Fibroblast of lung (primary cell): ENCODE measurements around the gene CEMIP. TPM values are rescaled to one million over a fixed set of nuclear protein-coding genes. Genes with fewer than 3 reads are reported as not detected.

Experiments used
- DNase-seq, 2 donors: peaks; one replicate each; pipeline versions ENCODE4 v3.0.0 to v3.0.0-alpha.2; 2010; ENCODE audit warnings: low read depth in 2 of 2
- H2AFZ ChIP-seq: 2 replicates; pipeline ENCODE4 v1.5.1; 2012; ENCODE audit warnings: low read length, control low read depth, inconsistent platforms
- H3K27ac ChIP-seq: 2 replicates; pipeline ENCODE4 v1.5.1; 2011; ENCODE audit warnings: low read length, control low read depth; ENCODE audit not compliant: insufficient read depth
- H3K27me3 ChIP-seq: 2 replicates; pipeline ENCODE4 v1.5.1; 2011; ENCODE audit warnings: mild to moderate bottlenecking, low read length; ENCODE audit not compliant: control insufficient read depth, insufficient read depth
- H3K36me3 ChIP-seq: 2 replicates; pipeline ENCODE4 v1.5.1; 2011; ENCODE audit warnings: low read length; ENCODE audit not compliant: control insufficient read depth, insufficient read depth
- H3K4me1 ChIP-seq: 2 replicates; pipeline ENCODE4 v1.5.1; 2011; ENCODE audit warnings: low read length; ENCODE audit not compliant: control insufficient read depth, insufficient read depth; ENCODE audit errors: extremely low read depth
- H3K4me2 ChIP-seq: 2 replicates; pipeline ENCODE4 v1.5.1; 2011; ENCODE audit warnings: low read length, control low read depth; ENCODE audit not compliant: insufficient read depth; ENCODE audit errors: extremely low read depth
- H3K4me3 ChIP-seq, 4 experiments: fragments of 200-600 bp in 1 of 4; sonication (generic) in 1 of 4; replicated peaks in 1 of 4; 2 replicates each; pipeline ENCODE4 v1.5.1; 2011 to 2016; ENCODE audit warnings: low read length in 4 of 4, low read depth in 3 of 4, mild to moderate bottlenecking in 3 of 4, control low read depth in 2 of 4, inconsistent platforms in 1 of 4, mixed read lengths in 1 of 4; ENCODE audit not compliant: insufficient read depth in 1 of 4; ENCODE audit errors: control extremely low read depth in 1 of 4
- H3K79me2 ChIP-seq: 2 replicates; pipeline ENCODE4 v1.5.1; 2012; ENCODE audit warnings: mild to moderate bottlenecking, low read length, inconsistent platforms; ENCODE audit not compliant: control insufficient read depth, insufficient read depth
- H3K9ac ChIP-seq: 2 replicates; pipeline ENCODE4 v1.5.1; 2011; ENCODE audit warnings: mild to moderate bottlenecking, low read length, control low read depth; ENCODE audit not compliant: insufficient read depth
- H3K9me3 ChIP-seq: 2 replicates; pipeline ENCODE4 v1.5.1; 2012; ENCODE audit warnings: low read depth, low read length; ENCODE audit not compliant: control insufficient read depth, insufficient read depth
- H4K20me1 ChIP-seq: 2 replicates; pipeline ENCODE4 v1.5.1; 2011; ENCODE audit warnings: low read length; ENCODE audit not compliant: control insufficient read depth, insufficient read depth; ENCODE audit errors: extremely low read depth
- EZH2 ChIP-seq: IDR thresholded peaks from 2 replicates; pipeline ENCODE4 v1.5.1; 2012; ENCODE audit warnings: low read length, control low read depth, mild to moderate bottlenecking; ENCODE audit errors: missing control alignments
- polyA plus RNA-seq, 2 donors: library from polyadenylated mRNA; depleted of rRNA in 1 of 2; stranded (reverse) in 1 of 2; unstranded in 1 of 2; fragments of >200 nt; gene quantifications; 2 replicates each; pipeline ENCODE4 v1.2.1, GENCODE V29; 2011 to 2012; ENCODE audit warnings: missing spikeins in 1 of 2
- total RNA-seq: library from RNA; depleted of rRNA; stranded (reverse); fragments of >200 nt; gene quantifications from 2 replicates; pipeline ENCODE4 v1.2.1, GENCODE V29; 2014
- TF ChIP-seq, protein P1 (sequence below), 2 donors: IDR thresholded peaks in 1 of 2; conservative IDR thresholded peaks in 1 of 2; 1 replicate in 1 of 2; 2 replicates in 1 of 2; pipeline ENCODE4 v1.5.1; 2011 to 2012; ENCODE audit warnings: low read length in 2 of 2, control low read depth in 1 of 2, inconsistent platforms in 1 of 2, low read depth in 1 of 2, mild to moderate bottlenecking in 1 of 2

CEMIP gene
- total and polyA plus RNA-seq, 2 donors (not counting 1 experiment from before 2014, with no cell fraction given), result 946 to 1,190 TPM

DNA sequence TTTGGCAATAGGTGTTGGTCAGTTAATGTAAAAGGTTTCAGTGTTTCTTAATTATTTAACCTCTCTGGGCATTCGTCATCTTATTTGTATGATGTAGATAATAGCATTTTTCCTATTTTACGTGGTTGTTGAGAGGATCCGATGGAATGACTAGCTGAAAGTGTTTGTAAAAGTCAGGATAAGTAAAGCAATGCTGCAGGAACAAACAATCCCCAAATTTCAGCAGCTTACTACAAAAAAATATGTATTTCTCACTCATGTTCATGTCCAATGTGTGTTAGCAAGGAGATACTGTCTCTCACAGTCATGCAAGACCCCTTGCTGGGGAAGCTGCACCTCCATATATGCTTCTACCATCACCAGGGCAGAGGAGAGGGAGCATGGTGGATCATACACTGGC is 38.7 kb downstream of the CEMIP start:
- Histone ChIP-seq H3K27ac (no peak overlapping the region), H4K20me1 (peaks cover 5% of the 10 kb centered on the region), H3K9me3 (no peaks in the 10 kb centered on the region), H3K36me3 (peaks cover 14% of the 10 kb centered on the region), H2AFZ (no peak overlapping the region), H3K27me3 (no peaks in the 10 kb centered on the region), H3K4me2 (no peak overlapping the region), H3K4me3 (no peak overlapping the region), H3K79me2 (no peaks in the 10 kb centered on the region), H3K9ac (no peak overlapping the region), H3K4me1 (no peaks in the 10 kb centered on the region)
- DNase-seq, result no peak
- TF ChIP-seq, protein P1, sequence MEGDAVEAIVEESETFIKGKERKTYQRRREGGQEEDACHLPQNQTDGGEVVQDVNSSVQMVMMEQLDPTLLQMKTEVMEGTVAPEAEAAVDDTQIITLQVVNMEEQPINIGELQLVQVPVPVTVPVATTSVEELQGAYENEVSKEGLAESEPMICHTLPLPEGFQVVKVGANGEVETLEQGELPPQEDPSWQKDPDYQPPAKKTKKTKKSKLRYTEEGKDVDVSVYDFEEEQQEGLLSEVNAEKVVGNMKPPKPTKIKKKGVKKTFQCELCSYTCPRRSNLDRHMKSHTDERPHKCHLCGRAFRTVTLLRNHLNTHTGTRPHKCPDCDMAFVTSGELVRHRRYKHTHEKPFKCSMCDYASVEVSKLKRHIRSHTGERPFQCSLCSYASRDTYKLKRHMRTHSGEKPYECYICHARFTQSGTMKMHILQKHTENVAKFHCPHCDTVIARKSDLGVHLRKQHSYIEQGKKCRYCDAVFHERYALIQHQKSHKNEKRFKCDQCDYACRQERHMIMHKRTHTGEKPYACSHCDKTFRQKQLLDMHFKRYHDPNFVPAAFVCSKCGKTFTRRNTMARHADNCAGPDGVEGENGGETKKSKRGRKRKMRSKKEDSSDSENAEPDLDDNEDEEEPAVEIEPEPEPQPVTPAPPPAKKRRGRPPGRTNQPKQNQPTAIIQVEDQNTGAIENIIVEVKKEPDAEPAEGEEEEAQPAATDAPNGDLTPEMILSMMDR (conservative IDR thresholded peaks at IDR 0.05 in 1 of 2, IDR thresholded peaks at IDR 0.05 in 1 of 2; ENCODE audit: low read depth in 1 of 2, low read length in 2 of 2), result no peak
- no peak for TF ChIP-seq EZH2

GRCh38 chr15:80819001-80819400 is 39.8 kb downstream of the CEMIP start:
- Histone ChIP-seq H4K20me1 (peaks cover 5% of the 10 kb centered on the region), H3K9me3 (no peaks in the 10 kb centered on the region), H3K36me3 (peaks cover 14% of the 10 kb centered on the region), H3K27ac (no peak overlapping the region), H3K4me2 (no peak overlapping the region), H2AFZ (no peak overlapping the region), H3K4me3 (no peak overlapping the region), H3K4me1 (no peaks in the 10 kb centered on the region), H3K9ac (no peak overlapping the region), H3K79me2 (no peaks in the 10 kb centered on the region), H3K27me3 (no peaks in the 10 kb centered on the region)
- no peak for DNase-seq
- TF ChIP-seq EZH2, result no peak
- TF ChIP-seq, protein P1 (conservative IDR thresholded peaks at IDR 0.05 in 1 of 2, IDR thresholded peaks at IDR 0.05 in 1 of 2; ENCODE audit: low read depth in 1 of 2, low read length in 2 of 2), result no peak

DNA sequence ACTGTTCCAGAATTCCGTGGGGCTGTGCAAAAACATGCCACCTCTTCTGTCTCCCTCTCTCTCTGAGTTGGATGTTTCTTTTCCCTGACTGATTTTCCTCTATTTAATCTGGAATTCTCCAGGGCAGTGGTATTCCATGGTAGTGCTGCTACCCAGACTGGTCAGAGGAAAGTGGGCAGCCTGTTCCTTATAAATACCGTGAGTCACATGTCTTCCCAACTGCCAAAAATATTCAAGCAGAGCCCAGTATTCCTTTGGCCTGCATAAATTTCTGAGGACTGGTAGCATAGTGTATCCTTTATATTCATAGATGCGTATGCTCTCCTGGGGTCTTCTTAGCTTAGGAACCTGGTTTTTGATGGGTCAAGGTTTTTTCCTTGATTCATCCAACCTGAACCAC is 40.9 kb downstream of the CEMIP start:
- no peak overlapping the region for H3K4me3 ChIP-seq
- peaks cover 10% of the 10 kb centered on the region for H3K36me3 ChIP-seq
- H3K9me3 ChIP-seq, result no peaks in the 10 kb centered on the region
- H3K9ac ChIP-seq, result no peak overlapping the region
- H4K20me1 ChIP-seq, result peaks cover 9% of the 10 kb centered on the region
- H3K27me3 ChIP-seq, result no peaks in the 10 kb centered on the region
- TF ChIP-seq EZH2, result no peak
- TF ChIP-seq, protein P1 (conservative IDR thresholded peaks at IDR 0.05 in 1 of 2, IDR thresholded peaks at IDR 0.05 in 1 of 2; ENCODE audit: low read depth in 1 of 2, low read length in 2 of 2), result no peak
- H3K27ac ChIP-seq, result no peak overlapping the region
- no peak for DNase-seq
- no peak overlapping the region for H3K4me2 ChIP-seq
- H3K79me2 ChIP-seq, result no peaks in the 10 kb centered on the region
- H2AFZ ChIP-seq, result no peak overlapping the region
- H3K4me1 ChIP-seq, result no peaks in the 10 kb centered on the region
